Tibial nerve (tissue), 4 donors: ENCODE measurements around the gene KASH5. TPM values are rescaled to one million over a fixed set of nuclear protein-coding genes. Genes with fewer than 3 reads are reported as not detected.
A peak's percentile ranks its signal among the peaks of the same experiment; 100 is the strongest.

Source experiments
- DNase-seq, 2 donors: peaks; one replicate each; pipeline ENCODE4 v3.0.0-alpha.2; 2019; ENCODE audit warnings: low spot score in 2 of 2
- H3K27ac ChIP-seq, 4 donors: fragments of 200-600 bp; sonication (generic) in 3 of 4; one replicate each; pipeline ENCODE4 v1.5.1; 2017 to 2019; ENCODE audit warnings: mild to moderate bottlenecking in 1 of 4
- H3K27me3 ChIP-seq, 2 donors: fragments of 200-600 bp; sonication (generic) in 1 of 2; one replicate each; pipeline versions ENCODE4 v1.5.1 to v1.6.0; 2017 to 2019
- H3K36me3 ChIP-seq, 3 donors: fragments of 200-600 bp; sonication (generic); one replicate each; pipeline ENCODE4 v1.5.1; 2018 to 2019
- H3K4me1 ChIP-seq, 4 donors: fragments of 200-600 bp; sonication (generic) in 3 of 4; one replicate each; pipeline ENCODE4 v1.5.1; 2017 to 2019
- H3K4me3 ChIP-seq, 4 donors: fragments of 200-600 bp; sonication (generic) in 3 of 4; one replicate each; pipeline ENCODE4 v1.5.1; 2017 to 2019; ENCODE audit warnings: mild to moderate bottlenecking in 1 of 4, moderate library complexity in 1 of 4
- H3K9me3 ChIP-seq, 4 donors: fragments of 200-600 bp; sonication (generic) in 3 of 4; one replicate each; pipeline ENCODE4 v1.5.1; 2017 to 2019
- EP300 ChIP-seq, 2 donors: sonication (generic); formaldehyde crosslinking; IDR thresholded peaks; one replicate each; pipeline ENCODE4 v1.6.1; 2017; ENCODE audit warnings: antibody characterized with exemption in 2 of 2, mild to moderate bottlenecking in 1 of 2
- POLR2A ChIP-seq, 2 donors: fragments of 450-650 bp; IDR thresholded peaks; one replicate each; pipeline ENCODE4 v1.6.1; 2017; ENCODE audit warnings: antibody characterized with exemption in 2 of 2, mild to moderate bottlenecking in 2 of 2, moderate library complexity in 2 of 2
- WGBS, 2 donors: methylation state at CpG; one replicate each; pipeline ENCODE4 v1.1.5; 2018; 5-methylcytosine and 5-hydroxymethylcytosine counted together
- total RNA-seq, 4 donors: library from RNA; depleted of rRNA; stranded (reverse); fragments of >200 nt; gene quantifications; one replicate each; pipeline ENCODE4 v1.1.0, GENCODE V29; 2016
- TF ChIP-seq, protein P1 (sequence below), 5 experiments: fragments of 200-600 bp in 3 of 5; fragments of 450-650 bp in 2 of 5; sonication (generic) in 3 of 5; IDR thresholded peaks; one replicate each; pipeline ENCODE4 v1.5.1; 2016 to 2019; ENCODE audit warnings: antibody characterized with exemption in 5 of 5, mild to moderate bottlenecking in 3 of 5, moderate library complexity in 2 of 5

The KASH5 gene
- total RNA-seq, 4 donors from 2014 or later: not detected

DNA sequence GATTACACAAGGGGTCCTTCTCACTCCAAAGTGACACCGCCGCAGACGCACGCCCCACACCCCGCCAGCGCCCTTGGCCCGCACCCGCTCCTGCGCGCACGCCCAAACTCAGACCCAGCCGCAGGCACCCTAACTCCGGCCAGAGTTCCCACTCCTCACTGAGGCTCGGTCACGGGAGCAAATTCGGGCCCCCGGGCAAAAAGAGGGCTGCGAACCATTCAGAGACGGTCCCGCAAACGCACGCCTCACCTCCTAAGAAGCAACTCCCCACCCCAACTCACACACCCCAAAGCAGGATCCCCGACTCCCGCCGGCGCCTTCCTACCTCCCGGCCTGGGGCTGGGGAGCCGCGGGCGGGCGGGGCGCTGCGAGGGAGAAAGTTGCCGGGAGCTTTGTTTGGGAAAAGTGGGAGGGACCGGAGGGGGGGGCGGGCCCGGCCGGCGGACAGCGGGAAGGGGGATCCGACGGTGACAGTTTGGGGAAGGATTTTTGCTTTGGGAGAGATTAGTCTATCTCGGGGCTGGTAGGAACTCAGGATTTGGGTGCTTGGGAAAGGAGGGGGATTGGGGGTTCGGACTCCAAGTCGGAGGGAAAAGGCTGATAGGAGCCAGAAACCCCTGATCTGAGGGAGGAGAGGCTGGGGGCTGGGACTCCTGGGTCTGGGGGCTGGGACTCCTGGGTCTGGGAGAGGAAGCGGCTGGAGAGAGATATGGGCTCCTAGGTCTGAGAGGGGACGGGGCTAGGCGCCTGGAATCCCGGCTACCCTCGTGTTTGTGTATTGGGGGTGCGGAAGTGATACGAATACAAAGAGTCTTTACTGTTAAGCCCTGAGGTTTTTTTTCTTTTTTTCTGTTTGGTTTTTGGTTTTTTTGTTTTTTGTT lies 25.8 kb upstream of the KASH5 start, which contains the start of gene TEAD2:
TEAD2 (minus strand) TSS at position 369 of the 881 bp plus-strand sequence. CDS start 2,341 bp downstream, outside the sequence.
- H3K27me3 ChIP-seq: peaks cover 0 to 4% of the 10 kb centered on the region in 2 donors
- H3K4me1 ChIP-seq: peaks cover 0 to 34% (median 8%) of the 10 kb centered on the region in 4 donors
- H3K36me3 ChIP-seq: peaks cover 0 to 28% (median 0%) of the 10 kb centered on the region in 3 donors
- DNase-seq: peak; percentile 68 to 69
- H3K27ac ChIP-seq: peak within 1 kb of the TSS; percentile 88 to 97 (median 92)
- WGBS, 2 donors: 0 to 1% methylated on average over 52 of the region's 52 CpGs
- TF ChIP-seq EP300 (IDR thresholded peaks at IDR 0.05): peak in 1 of 2 donors; percentile 51
- peak in 1 of 2 donors; percentile 39 for TF ChIP-seq POLR2A (IDR thresholded peaks at IDR 0.05)
- TF ChIP-seq, protein P1, sequence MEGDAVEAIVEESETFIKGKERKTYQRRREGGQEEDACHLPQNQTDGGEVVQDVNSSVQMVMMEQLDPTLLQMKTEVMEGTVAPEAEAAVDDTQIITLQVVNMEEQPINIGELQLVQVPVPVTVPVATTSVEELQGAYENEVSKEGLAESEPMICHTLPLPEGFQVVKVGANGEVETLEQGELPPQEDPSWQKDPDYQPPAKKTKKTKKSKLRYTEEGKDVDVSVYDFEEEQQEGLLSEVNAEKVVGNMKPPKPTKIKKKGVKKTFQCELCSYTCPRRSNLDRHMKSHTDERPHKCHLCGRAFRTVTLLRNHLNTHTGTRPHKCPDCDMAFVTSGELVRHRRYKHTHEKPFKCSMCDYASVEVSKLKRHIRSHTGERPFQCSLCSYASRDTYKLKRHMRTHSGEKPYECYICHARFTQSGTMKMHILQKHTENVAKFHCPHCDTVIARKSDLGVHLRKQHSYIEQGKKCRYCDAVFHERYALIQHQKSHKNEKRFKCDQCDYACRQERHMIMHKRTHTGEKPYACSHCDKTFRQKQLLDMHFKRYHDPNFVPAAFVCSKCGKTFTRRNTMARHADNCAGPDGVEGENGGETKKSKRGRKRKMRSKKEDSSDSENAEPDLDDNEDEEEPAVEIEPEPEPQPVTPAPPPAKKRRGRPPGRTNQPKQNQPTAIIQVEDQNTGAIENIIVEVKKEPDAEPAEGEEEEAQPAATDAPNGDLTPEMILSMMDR (IDR thresholded peaks at IDR 0.05): peak in 1 of 5 experiments; percentile 6
- H3K9me3 ChIP-seq: no peaks in the 10 kb centered on the region
- peak within 1 kb of the TSS; percentile 53 to 89 (median 84) for H3K4me3 ChIP-seq

DNA sequence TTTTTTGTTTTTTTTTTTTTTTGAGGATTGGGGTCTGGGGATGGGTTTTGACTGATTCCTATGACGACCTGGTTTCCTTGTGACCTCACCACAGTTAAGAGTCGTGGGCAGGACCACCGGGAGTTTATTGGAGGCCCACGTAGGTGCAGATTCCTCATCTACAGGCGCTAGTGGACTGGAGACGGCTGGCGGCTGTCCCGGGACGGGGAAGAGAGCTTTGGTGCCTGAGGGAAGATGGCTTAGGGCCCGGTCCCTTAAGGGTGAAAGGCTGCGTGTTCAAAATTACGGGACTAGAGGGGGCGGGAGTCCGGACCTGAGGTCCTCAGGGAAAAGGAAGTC lies 25.2 kb upstream of the KASH5 start:
- peak overlapping the region; percentile 88 to 97 (median 92) for H3K27ac ChIP-seq
- TF ChIP-seq, protein P1 (IDR thresholded peaks at IDR 0.05): no peak
- TF ChIP-seq POLR2A (IDR thresholded peaks at IDR 0.05) (no peak), EP300 (IDR thresholded peaks at IDR 0.05) (no peak)
- peaks cover 0 to 4% of the 10 kb centered on the region in 2 donors for H3K27me3 ChIP-seq
- peaks cover 0 to 34% (median 8%) of the 10 kb centered on the region in 4 donors for H3K4me1 ChIP-seq
- 0 to 2% methylated on average over 14 of the region's 14 CpGs for WGBS, 2 donors
- no peaks in the 10 kb centered on the region for H3K9me3 ChIP-seq
- DNase-seq: peak in 1 of 2 donors; percentile 21
- H3K36me3 ChIP-seq: peaks cover 0 to 22% (median 0%) of the 10 kb centered on the region in 3 donors
- peak overlapping the region; percentile 40 to 85 (median 68) for H3K4me3 ChIP-seq

DNA sequence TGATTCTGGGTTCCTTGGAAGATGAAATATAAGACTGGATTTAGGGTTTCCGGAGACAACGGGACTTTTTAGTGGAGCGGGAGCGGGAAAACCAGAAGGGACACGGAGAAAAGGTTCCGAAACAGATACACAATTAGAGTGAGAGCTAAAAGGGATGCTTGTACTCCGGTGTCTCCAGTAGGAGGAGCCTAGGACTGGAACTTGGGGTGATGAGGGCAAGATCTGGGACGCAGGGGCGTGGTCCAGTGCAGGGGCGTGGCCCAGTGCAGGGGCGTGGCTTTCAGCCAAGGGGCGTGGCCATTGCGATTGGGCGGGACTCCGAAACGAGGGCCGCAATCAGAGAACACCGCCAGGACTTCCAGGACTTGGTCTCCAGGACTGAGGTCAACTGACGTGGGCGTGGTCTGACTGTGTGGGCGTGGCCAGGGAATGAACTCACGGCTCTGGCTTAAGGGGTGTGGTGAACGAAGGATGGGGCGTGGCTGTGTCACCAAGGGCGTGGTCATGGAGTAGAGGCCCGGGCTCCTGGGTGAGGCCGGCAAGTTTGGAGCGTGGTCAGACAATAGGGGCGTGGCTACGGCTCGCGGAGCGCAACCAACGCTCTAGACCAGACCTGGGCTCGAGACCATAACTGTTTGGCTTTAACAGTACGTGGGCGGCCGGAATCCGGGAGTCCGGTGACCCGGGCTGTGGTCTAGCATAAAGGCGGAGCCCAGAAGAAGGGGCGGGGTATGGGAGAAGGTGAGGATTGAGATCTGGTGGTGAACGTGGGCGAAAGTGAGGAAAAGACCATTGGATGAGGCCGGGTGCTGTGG lies 24.6 kb upstream of the KASH5 start, which contains the start of gene DKKL1:
DKKL1 (plus strand) TSS at position 610 of the 815 bp plus-strand sequence; CDS start at position 732, 122 bp downstream.
- peak; percentile 100 for DNase-seq
- Histone ChIP-seq H3K27me3 (peaks cover 0 to 4% of the 10 kb centered on the region in 2 donors), H3K27ac (peak within 1 kb of the TSS; percentile 88 to 97 (median 92)), H3K4me3 (peak within 1 kb of the TSS; percentile 40 to 85 (median 68)), H3K36me3 (peaks cover 0 to 16% (median 0%) of the 10 kb centered on the region in 3 donors), H3K4me1 (peaks cover 0 to 34% (median 8%) of the 10 kb centered on the region in 4 donors), H3K9me3 (no peaks in the 10 kb centered on the region)
- TF ChIP-seq, protein P1 (IDR thresholded peaks at IDR 0.05): peak in 4 of 5 experiments; percentile 5 to 37 (median 32)
- TF ChIP-seq POLR2A (IDR thresholded peaks at IDR 0.05) (peak in 1 of 2 donors; percentile 72), EP300 (IDR thresholded peaks at IDR 0.05) (peak; percentile 15 to 91)
- WGBS, 2 donors: 1 to 2% methylated on average over 45 to 46 of the region's 46 CpGs

DNA sequence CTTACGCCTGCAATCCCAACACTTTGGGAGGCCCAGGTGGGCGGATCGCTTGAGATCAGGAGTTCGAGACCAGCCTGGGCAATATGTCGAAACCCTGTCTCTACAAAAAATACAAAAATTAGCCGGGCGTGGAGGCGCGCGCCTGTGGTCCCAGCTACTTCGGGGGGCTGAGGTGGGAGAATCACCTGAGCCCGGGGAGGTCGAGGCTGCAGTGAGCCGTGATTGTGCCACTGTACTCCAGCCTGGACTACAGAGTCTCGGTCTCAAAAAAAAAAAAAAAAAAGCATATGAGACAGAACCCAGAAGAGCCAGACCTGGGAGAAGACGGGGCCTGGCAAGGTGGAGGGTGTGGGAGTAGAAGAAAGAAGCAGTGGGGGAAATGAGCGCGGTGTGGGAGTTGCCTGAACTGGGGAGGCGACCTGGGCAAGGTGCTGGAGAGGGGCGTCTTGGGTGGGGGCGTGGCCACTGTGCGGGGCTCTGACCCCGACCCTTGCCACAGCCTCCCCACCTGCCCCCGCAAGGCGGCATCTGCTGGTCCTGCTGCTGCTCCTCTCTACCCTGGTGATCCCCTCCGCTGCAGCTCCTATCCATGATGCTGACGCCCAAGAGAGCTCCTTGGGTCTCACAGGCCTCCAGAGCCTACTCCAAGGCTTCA lies 23.8 kb upstream of the KASH5 start:
- peaks cover 0 to 9% (median 0%) of the 10 kb centered on the region in 3 donors for H3K36me3 ChIP-seq
- DNase-seq: no peak
- WGBS, 2 donors: 72 to 74% methylated on average over 27 of the region's 27 CpGs
- peak overlapping the region in 3 of 4 donors; percentile 9 to 97 (median 59) for H3K27ac ChIP-seq
- peaks cover 0 to 34% (median 8%) of the 10 kb centered on the region in 4 donors for H3K4me1 ChIP-seq
- H3K27me3 ChIP-seq: peaks cover 0 to 4% of the 10 kb centered on the region in 2 donors
- peak overlapping the region in 3 of 4 donors; percentile 15 to 85 (median 53) for H3K4me3 ChIP-seq
- H3K9me3 ChIP-seq: peaks cover 0 to 5% (median 2%) of the 10 kb centered on the region in 4 donors
- TF ChIP-seq EP300 (IDR thresholded peaks at IDR 0.05) (no peak), POLR2A (IDR thresholded peaks at IDR 0.05) (no peak)
- TF ChIP-seq, protein P1 (IDR thresholded peaks at IDR 0.05): no peak
